Head of caudate nucleus (tissue), 42 donors: Measurements from ENCODE around the gene XIST.

Source experiments
- DNase-seq, 42 donors: peaks; one replicate each; pipeline versions ENCODE4 v3.0.0 to v3.0.0-alpha.2; 2020 to 2021; ENCODE audit warnings: mixed read lengths in 7 of 42
- intact Hi-C: fragments of 100-400 bp; cut with DNase I; formaldehyde crosslinking; loops from one replicate; pipeline ENCODE4 v1.15.0; 2022

Gene XIST

DNA sequence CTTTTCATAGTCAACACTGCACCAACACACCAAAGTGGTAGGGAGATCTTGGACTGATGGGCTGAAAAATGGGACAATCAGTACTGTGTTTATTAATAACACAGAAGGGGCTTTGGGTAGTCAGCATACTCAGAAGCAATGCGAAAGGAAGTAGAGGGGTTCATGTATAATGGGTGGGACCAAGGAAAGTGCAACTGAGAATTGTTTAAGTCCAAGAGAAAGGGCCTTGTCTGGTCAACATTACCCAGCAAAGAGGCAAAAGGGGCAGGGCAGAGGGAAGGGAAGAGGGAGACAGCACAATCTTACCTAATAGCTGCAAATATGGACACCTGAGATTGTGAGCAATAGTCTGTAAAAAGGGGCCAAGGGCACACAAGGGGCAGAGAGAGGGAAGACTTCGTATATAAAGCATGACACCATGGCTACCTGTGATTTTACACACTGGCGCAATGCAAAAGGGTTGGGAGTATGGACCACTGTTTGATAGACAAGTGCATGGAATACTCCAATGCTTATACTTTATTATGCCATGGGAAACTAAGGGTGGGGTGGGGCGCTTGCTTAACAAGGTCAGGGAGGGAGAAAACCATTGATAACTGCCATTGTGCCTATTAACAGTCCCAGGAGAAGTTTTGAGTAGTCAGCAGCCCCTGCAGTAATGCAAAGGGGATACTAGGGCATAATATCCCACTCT lies 9.8 kb downstream of the XIST start:
- intact Hi-C loops: no loop called here
- DNase-seq: no peak

DNA sequence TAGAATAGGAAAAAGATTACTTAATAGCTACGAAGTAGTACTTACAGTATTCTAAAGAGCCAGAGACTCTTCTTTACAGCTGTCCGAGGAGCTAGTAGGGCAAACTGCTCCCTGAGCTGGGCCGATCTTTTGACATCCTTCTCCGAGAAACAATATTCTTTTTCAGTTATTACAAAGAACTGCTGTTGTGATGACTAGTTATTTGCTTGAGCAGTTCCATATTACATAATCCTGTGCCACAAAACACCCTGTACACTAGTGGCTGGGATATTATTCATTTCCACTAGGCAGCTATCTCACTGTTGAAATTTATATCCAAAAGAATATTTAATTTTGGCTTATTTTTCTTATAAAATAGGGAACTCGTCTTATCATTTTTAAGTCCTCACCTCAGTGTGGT lies 11.2 kb downstream of the XIST start:
- intact Hi-C loops: no loop called here
- no peak for DNase-seq

DNA sequence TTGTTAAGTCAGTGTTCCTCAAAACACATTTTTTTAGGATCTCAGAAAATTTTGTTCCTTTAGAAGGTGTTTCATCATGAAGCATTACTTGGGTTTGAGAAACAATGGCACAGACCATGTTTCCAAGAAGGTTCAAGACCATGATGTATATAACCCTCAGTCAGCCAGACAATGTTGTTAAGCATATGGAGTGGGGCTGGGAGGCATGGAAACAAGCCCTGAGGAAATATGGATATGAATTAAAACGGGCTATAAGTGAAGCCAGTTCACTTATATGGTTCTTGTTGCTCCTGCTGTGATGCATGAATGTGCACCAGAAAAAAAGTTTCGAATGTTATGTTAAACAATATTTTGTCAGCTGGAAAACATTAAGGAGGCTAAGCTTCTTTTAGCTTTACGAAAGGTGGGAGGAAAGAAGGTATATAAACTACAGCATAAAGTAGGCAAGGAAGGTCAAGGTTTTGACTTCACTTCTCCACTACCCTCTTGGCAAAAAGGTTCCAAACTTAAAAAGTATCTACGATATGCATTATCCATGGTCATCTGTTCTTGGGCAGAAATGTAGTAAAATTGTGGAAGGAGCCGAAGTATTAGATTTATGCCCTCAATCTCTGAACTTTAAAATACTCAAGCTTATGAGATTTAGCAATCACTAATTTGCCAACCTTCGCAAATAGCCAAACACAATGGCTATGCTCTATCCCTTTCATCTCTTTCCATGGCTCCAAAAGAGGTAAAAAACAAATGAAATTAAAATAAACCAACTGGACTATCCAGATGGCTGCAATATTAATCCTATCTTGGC lies 12.2 kb downstream of the XIST start:
- intact Hi-C loops: no loop called here
- no peak for DNase-seq

DNA sequence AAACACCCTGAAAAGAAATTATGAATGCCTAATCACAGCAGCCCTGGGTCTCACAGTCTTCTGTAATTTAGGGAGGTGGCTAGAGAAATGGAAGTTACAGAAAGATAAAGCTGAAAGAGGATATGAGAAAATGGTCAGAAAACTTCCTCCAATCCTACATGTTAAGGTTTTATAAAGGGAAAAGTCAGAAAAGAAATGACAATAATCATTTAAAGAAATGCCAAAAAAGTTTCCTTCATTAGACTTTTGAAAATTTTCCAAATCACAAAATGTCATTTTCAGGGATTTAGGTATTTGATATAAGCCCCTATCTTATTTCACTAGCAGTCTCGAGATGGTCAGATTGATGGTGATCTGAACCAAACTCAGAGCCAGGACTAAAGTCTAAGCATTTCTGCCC lies 13.4 kb downstream of the XIST start:
- intact Hi-C loops: no loop called here
- DNase-seq: no peak

DNA sequence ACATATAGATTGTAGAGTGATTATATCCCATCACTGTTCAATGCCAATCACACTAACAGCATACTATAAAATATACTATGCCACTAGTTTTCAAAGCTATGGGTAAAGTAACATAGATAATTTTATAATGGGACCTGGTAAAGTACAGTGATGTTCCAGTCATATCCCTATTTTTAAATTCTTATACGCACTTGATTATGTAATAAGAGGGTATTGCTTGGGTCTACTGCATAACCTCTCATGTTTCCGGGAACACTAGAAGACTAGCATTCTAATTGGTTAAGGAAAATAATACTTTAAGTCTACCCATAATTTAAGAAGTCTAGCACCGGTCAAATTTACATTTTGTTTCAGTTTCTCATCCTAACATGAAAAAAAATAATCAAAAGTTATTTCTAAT lies 14.4 kb downstream of the XIST start:
- intact Hi-C loops: no loop called here
- DNase-seq: no peak

DNA sequence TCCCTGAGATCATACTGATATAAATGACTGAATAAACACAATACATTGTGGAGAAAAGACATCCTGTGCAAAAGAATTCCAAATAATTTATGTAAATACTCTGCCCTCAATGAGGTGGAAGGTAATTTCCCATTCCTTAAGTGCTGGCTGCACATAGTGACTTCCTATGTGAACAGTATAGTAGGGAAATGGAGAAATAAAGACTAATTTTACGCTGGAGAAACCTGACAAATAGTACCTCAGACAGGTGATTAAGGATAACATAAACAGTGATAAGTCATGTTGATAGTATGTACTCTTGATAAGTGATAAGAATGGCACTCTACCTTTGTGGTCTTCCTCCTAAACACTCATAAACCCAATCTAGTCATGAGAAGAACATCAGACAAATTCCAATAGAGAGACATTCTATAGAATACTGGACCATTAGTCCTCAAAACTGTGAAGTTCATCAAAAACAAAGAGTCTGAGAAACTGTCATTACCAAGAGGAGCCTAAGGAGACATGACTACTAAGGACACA lies 15.5 kb downstream of the XIST start:
- intact Hi-C loops: no loop called here
- no peak for DNase-seq

DNA sequence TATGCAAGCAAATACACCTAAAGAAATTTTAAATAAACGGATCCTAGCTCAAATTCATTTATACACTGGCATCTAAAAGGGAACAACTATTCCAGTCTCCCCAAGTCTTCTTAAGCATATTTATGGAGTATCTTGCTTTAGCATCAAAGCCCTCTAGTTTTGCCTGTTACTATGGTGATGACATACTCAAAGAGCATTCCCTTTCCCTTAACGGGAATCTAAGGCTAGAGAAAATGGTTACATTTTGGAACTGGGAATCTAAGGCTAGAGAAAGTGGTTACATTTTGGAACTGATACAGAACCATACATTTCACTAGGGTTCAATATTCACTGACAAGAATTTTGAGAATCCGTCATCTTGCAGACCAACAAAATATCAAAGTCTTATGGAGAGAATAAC lies 18.3 kb downstream of the XIST start:
- intact Hi-C loops: no loop called here
- DNase-seq: no peak

DNA sequence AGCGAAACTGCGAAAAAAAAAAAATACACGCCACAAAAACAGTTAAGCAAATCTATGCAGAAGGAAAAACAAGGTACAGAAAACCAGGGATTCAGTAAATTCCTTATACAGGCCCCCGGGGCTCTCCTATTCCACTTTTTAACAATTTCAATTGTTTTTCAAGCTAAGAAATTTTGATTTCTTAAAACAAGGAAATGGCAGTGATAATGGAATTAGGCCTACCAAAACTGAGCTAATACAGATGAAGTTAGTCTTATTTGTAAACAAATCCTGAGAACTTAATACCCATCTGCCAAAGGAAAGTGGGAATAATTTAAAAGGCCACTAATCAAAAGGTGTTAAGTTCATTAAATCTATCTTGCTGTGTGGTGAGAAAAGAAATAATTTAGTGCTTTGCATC lies 20.2 kb downstream of the XIST start:
- intact Hi-C loops: no loop called here
- DNase-seq: no peak

DNA sequence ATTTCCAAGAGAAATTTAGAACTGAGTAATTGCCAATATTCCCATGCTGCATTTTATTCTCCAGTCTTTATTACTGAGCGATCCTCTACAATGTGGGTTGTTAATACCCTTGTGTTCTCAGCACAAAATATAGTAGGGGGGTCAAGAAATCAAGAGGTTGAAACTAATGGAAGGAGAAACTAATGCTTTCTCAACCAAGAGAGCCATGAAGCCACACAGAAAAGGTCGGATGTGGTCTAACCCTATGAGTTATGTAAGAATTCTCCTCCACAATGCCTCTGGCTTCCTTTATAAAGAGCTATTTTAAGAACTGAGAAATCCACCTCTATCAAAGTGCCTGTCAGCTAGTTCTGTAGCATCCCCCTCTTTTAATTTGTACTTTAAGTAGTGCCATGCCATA lies 21.0 kb downstream of the XIST start:
- intact Hi-C loops: no loop called here
- no peak for DNase-seq

DNA sequence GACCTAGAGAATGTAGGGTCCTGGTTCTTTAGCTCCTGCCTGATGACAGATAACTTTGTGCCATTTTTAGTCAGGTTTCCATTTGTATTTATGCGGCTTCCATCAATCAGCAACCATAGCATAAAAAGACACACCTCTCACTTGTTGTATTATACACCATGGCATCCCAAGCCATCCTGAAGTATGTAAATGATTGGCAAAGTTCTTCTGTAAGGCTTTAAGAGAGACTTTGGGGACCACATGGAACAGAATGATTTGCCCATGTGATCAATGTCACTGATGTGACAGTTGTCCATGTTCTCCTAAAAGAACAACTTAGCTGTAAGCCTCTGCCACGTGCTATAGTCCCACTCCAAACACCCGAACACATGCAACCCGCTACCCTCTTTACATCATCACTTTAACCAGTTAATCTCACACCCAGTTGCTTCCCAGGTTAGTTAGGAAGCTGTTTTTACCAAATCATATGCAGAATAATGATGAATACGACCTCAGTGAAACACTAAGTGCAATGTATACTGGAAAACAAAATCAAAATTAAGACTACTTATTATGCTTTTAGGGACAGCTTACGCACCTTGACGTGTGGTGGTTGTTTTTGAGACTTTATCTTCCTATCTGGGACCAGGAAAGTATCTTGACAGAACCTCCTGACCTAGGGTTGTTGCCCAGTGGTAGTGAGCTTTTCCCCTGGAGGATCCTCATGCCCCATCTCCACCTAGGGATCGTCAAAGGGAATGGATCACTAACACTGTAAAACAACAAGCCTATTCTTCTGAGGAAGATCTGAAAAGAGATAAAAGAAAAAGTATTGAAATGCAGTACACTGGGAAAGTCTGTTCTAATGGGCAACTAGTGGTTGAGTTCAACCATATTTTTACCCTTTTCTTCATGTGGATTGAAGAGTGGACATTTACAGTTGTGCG lies 21.8 kb downstream of the XIST start:
- no peak for DNase-seq
- intact Hi-C loops: no loop called here

DNA sequence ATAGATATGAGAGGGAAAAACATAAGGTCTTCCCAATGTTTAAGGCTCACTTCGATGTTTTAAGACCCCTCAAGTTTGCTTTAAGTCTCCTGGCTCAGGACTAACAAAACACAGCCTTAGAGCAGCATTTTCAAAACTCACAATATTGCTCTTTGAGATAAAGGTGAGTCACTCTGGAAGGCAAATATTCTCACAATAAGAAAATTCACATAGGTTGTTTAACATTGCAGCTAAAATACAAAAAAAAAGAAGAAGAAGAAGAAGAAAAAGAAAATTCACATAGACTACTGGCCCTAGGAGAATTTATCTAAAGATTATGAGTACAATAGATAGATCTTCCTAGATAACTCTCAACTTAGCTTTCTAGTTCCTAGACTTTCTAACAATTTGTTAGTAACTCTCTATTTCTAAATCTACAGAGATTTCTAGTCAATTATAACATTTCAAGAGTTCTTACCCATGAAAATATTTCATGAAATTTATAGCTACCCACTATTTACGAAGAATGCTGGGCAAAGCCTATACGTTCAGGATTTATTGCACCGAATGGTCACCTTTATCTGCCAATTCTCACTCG lies 22.5 kb downstream of the XIST start:
- intact Hi-C loops: no loop called here

DNA sequence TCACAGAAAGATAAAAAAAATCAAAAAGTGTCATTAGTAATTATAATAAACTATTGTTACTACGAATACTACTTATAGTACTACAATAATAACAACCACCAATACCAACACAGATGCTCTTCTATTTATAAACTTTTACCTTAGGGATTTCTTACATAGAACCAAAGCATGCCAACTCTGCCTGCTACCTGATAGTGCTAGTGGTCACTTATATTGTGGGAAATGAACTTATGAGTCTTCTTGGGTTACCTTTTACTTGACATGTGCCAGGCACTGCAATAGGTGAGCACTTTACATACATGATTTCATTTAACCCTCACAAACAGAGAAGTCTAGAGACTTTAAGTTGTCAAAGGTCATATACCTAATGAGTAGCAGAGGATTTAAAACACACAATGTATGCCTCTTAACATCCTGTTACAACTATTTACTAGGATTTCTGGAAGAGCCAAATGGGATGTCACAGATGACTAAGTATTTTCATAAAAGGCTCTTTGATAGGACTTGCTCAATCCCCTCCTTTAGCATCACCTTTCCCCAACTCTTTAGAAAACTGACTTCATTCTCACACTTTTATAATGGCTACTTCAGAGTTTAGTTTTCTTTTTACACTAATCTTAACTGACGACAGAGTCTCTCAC lies 24.3 kb downstream of the XIST start:
- DNase-seq: no peak
- intact Hi-C loops: no loop called here

More for the DNA sequence above, 22.5 kb downstream of the XIST start:
- no peak for DNase-seq

DNA sequence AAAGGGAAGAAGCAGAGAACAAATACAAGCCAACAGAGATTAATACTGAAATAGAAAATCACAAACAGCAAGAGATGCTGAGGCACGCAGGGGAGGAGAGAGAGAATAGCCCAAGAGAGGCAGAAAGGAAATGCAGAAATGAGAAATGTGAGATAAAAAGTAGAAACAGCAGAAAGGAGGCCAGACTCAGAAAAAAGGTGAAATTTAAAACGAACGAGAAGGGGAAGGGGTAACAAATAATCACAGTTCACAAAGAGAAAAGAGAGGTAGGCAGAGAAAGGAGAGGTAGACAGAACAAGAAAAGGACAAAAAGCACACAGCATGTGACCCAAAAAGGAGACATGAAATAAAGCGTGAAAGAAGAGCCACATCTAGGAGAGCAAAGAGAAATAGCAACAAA lies 25.1 kb downstream of the XIST start:
- intact Hi-C loops: no loop called here
- no peak for DNase-seq

DNA sequence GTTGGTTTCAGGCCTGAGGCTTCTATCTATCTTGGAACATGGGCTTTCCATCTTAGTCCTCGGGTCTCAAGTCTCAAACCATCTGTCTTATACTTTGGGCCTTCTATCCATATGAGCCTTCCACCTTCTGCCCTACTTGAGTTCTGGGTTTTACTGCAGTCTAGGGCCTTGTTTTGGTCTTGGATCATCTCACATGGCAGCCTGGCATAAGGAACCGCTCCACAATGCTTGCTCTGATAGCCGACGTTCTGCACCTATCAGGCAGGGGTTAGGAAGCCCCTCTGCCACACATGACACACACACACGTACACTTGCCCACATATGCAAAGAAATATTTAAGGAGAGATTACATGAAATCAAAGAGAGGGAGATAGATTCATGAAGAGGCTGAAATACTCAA lies 25.5 kb downstream of the XIST start:
- intact Hi-C loops: no loop called here

DNA sequence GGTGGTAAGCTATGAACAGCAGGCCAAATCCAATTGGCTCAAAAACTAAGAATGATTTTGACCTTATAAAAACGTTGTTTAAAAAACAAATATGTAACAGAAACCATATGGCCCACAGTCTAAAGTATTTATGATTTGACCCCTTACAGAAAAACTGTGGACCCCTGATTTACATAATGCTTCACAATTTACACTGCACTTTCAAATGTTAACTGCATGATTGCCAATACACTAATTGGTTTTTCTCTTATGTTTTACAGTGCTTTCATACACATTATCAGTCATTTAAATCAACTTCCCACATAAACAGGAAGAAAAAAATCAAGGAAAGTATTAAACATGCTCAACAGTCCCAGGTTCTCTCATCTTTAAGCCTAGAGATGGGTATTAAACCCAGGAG lies 26.9 kb downstream of the XIST start:
- no peak for DNase-seq
- intact Hi-C loops: no loop called here

More for the DNA sequence above, 25.5 kb downstream of the XIST start:
- DNase-seq: no peak

DNA sequence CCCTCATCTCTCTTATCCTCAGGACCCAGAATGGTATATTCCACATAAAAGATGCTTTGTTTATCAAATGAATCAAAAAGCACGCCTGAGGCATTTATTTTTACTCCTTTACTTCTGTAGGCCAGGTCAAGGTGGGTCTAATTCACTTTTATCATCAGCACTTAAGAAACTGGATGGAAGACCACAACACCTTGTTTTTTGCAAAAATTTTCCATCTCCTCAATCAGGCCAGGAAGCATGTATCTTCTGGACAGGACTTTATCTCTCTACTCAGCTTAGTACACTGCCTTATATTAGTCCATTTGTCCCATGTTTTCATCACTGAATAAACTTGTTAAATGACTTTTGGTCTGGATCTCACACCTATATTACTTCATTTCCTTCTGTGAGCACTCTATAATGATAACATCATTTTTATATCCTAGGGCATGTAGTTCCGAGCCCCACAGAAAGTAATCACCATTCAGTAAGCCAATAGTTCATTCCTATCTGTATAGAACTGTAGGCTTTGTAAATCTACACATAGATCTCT lies 29.0 kb downstream of the XIST start:
- intact Hi-C loops: no loop called here
- DNase-seq: no peak

DNA sequence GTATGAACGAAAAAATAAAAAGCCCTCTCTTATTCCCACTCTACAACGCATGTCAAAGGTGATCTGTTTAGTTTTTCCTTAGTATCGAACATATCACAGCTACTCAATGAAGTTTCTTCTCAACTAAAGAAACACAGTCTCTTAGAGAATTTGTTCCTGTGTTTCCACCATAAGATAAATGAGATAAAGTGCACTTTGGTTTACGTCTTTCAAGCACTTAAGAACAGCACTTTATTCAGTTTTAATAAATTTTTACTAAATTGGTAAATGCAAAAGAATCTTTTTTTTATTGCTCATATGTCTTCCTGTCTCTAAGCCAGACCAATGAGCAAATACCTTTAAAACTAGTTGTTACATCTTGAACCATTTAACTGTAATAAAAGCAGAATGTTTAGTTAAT lies 29.7 kb downstream of the XIST start:
- DNase-seq: no peak
- intact Hi-C loops: no loop called here

DNA sequence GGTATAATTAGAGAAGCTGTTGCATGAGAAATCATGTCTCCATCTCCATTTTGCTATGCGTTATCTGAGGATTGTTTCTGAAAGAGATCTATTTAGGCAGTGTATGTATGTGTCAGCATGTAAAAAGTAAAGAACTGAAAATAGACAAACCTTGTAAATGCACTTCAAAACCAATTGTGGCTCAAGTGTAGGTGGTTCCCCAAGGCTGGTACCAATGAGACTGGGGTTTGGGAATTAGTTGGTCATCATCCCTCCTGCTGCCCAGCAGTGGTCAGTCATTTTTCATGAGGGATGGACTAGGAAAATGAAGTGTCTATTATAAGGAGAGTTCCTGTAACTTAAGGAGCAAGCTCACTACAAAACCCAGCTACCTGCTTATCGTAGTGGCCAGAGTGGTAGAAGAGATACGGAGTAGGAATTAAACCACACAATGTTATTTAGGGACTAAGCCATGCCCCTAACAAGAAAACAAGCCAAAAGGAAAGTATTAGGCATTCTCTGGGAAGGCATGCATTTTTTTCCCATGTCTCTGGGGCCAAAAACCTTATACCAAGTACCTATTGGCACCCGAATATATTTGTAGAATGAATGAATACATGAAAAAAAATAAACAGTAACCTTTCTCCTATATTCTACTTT lies 30.5 kb downstream of the XIST start:
- no peak for DNase-seq
- intact Hi-C loops: no loop called here
